Skeletal muscle satellite cell (primary cell): ENCODE results near the gene PRXL2C.
"Not testable (repeated sequence)": the region's sequence is repeated elsewhere in the genome, so short reads cannot be mapped to it uniquely, and the experiment has no call there.

Experiments
- H3K27me3 ChIP-seq: 2 replicates; pipeline ENCODE4 v1.7.0; 2013; ENCODE audit warnings: low read length; ENCODE audit not compliant: control insufficient read depth, insufficient read depth
- H3K36me3 ChIP-seq: 2 replicates; pipeline ENCODE4 v1.7.0; 2013; ENCODE audit warnings: mild to moderate bottlenecking, control low read depth, low read length; ENCODE audit not compliant: insufficient read depth
- H3K4me1 ChIP-seq: 2 replicates; pipeline ENCODE4 v1.7.0; 2013; ENCODE audit warnings: low read length; ENCODE audit not compliant: control insufficient read depth, insufficient read depth
- H3K4me2 ChIP-seq: 2 replicates; pipeline ENCODE4 v1.7.0; 2013; ENCODE audit warnings: mild to moderate bottlenecking, low read length
- H3K4me3 ChIP-seq: 2 replicates; pipeline ENCODE4 v1.7.0; 2013; ENCODE audit warnings: low read length
- H3K9ac ChIP-seq: 2 replicates; pipeline ENCODE4 v1.7.0; 2013; ENCODE audit warnings: mild to moderate bottlenecking, low read depth, low read length, moderate library complexity
- H3K9me3 ChIP-seq: replicated peaks from 2 replicates; pipeline ENCODE4 v1.7.0; 2013; ENCODE audit warnings: mild to moderate bottlenecking, control low read depth, low read length

Gene PRXL2C

DNA sequence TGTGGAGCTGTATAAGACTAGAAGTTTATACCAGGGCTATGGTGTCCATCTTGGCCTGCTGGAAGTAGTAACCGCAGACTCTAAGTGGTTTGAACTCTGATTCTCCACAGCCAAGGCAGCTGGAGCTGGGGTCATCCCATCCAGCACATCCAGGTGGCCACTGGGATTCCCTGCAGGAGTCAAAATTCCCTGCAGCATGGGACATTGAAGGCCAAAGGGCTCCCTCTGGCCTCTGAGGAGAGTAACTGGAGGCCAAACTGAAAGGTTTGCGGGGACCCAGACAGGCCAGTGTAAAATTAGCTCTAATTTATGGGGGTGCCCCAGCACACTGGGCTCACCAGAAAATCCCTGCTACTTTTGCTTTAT lies 12.2 kb upstream of the PRXL2C start:
- Histone ChIP-seq H3K36me3 (no peaks in the 10 kb centered on the region), H3K9ac (no peak overlapping the region), H3K27me3 (no peaks in the 10 kb centered on the region), H3K4me1 (no peaks in the 10 kb centered on the region), H3K9me3 (no peaks in the 10 kb centered on the region), H3K4me2 (no peak overlapping the region), H3K4me3 (no peak overlapping the region)

DNA sequence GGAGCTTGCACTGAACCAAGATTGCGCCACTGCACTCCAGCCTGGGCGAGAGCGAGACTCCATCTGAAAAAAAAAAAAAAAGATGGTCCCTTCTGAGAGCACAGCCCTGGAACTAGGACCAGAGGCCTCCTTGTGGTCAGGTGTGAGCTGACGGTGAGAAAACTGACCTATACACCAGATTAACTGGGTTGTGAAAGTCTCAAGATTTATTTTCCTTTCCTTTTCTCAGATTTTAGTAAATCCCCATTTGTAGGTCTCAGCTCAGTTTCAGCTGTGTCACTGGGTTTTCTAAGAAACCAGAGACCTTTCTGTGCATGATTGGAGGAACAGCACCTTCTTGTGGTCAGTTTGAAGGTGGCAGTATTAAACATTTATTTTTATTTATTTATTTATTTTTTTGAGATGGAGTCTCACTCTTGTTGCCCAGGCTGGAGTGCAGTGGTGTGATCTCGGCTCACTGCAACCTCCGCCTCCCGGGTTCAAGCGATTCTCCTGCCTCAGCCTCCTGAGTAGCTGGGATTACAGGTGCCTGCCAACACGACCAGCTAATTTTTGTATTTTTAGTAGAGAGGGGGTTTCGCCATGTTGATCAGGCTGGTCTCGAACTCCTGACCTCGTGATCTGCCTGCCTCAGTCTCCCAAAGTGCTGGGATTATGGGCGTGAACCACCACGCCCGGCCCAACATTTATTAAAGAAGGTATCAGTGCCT lies 11.7 kb upstream of the PRXL2C start:
- H3K9me3 ChIP-seq, H3K27me3 ChIP-seq, H3K4me3 ChIP-seq, H3K4me1 ChIP-seq, H3K36me3 ChIP-seq, H3K4me2 ChIP-seq, H3K9ac ChIP-seq: not testable (repeated sequence)

DNA sequence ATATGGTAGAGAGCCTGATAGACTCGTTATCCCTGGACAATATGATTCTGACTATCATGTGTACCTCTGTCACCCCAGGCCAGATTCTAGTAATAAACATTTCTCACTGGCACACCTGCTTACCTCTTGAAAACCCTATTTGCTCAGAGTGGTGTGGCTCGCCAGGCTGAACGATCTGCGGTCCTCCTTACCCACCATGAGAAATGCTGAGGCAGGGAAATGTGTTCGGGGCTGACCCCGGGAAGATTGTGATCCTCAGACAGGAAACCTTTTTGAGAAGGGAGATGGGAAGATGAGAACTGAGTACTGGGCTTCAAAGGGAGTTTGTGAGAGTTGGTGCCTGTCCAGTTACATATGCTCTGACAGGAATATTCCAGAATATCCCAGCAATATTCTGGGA lies 10.7 kb upstream of the PRXL2C start:
- no peaks in the 10 kb centered on the region for H3K4me1 ChIP-seq
- no peaks in the 10 kb centered on the region for H3K9me3 ChIP-seq
- H3K36me3 ChIP-seq = no peaks in the 10 kb centered on the region
- no peak overlapping the region for H3K9ac ChIP-seq
- H3K4me2 ChIP-seq = no peak overlapping the region
- H3K27me3 ChIP-seq = no peaks in the 10 kb centered on the region
- H3K4me3 ChIP-seq = no peak overlapping the region

DNA sequence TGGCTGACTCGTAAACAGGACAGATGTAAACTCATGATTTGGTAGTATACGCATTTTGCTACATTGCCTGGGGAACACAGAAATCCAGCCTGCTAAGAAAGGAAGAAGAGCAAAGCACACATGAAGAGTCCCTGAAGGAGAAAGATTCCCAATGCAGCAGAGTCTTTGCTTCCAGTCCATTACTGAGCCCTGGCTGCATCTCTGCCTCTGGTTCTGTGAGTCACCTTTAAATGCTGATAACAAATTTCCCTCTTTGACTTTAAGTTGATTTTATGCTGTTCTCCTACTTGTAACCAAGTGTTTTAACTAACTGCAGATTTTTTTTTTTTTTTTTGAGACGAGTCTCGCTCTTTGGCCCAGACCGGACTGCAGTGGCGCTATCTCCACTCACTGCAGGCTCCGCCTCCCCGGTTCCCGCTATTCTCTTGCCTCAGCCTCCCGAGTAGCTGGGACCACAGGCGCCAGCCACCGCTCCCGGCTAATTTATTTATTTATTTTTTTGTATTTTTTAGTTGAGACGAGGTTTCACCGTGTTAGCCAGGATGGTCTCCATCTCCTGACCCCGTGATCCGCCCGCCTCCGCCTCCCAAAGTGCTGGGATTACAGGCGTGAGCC lies 8.5 kb upstream of the PRXL2C start:
- no peaks in the 10 kb centered on the region for H3K9me3 ChIP-seq

DNA sequence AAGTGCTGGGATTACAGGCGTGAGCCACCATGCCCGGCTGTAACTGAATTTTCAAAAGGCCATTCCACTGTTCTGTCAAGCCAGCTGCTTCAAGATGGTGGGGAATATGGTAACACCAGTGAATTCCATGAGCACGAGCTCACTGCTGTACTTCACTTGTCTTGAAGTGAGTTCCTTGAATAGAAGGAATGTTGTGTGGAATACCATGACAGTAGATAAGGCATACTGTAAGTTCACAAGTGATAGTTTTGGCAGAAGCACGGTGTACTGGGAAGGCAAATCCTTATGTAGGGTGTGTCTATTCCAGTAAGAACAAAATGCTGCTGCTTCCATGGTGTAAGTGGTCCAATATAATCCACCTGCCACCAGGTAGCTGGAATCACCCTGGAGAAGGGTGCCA lies 6.6 kb upstream of the PRXL2C start:
- Histone ChIP-seq H3K4me2 (no peak overlapping the region), H3K36me3 (no peaks in the 10 kb centered on the region), H3K4me3 (no peak overlapping the region), H3K9me3 (no peaks in the 10 kb centered on the region), H3K4me1 (no peaks in the 10 kb centered on the region), H3K27me3 (no peaks in the 10 kb centered on the region), H3K9ac (no peak overlapping the region)

More for the DNA sequence above, 8.5 kb upstream of the PRXL2C start:
- Histone ChIP-seq H3K4me3 (no peak overlapping the region), H3K9ac (no peak overlapping the region), H3K4me2 (no peak overlapping the region), H3K4me1 (no peaks in the 10 kb centered on the region), H3K36me3 (no peaks in the 10 kb centered on the region), H3K27me3 (no peaks in the 10 kb centered on the region)

DNA sequence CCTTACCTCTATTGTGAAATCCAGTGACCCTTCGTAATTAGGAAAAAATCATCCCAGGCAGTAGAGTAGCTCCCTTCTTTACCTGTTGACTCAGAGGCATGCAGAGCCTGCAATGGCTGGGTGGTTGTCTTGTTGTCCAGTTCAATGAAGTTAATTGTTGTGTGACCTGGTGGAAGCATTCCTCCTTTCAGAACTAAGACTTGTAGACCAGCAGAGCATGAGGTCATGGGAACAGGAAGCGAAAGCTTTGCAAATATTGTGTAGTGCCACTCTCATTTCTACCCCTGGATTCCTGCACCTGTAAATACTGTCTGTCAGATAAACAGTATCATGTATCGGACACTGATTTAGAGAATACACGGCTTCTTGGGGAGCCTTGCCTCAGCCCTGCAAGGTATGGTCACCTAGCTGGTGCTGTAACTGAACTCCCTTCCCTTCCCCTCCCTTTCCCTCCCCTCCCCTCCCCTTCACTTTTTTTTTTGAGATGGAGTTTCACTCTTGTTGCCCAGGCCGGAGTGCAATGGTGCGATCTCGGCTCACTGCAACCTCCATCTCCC lies 5.7 kb upstream of the PRXL2C start:
- Histone ChIP-seq H3K9me3 (no peaks in the 10 kb centered on the region), H3K4me2 (no peak overlapping the region), H3K4me1 (no peaks in the 10 kb centered on the region), H3K9ac (no peak overlapping the region), H3K27me3 (no peaks in the 10 kb centered on the region), H3K4me3 (no peak overlapping the region), H3K36me3 (no peaks in the 10 kb centered on the region)

DNA sequence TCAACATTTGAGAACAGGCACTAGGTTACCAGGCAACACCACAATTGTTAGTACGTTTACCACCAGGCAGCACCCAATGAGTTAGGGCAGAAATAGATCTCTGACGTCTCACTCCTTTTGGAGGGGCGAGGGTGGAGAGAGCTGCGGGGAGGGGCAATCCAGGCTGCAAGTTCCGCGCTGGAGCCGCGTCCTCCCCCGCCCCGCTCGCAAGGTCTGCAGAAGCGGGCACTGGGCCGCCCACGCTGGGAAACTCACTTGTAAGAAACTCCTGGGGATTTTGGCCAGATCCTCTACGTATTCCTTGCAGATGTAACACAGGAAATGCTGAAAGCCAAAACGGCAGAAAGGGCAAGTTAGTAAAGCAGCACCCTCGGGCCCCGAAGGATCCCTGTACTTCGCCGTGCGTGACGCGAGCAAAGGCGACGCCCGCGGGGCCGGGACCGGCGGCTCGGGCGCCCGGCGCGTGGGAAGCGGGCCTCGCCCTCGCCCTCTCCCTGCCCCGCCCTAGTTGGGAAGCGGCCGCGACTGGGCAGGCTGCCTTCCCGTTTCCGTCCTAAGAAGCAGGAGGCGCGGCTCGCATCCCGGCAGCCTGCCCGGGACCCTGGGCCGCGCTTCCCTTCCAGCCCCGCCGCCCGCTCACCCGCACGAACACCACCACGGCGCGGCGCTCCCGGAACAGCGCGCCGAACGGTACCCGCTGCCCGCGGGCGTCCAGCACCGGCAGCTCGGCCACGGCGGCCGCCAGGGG lies 493 bp downstream of the PRXL2C start:
- Histone ChIP-seq H3K4me2 (peak overlapping the region; percentile 91), H3K4me3 (peak overlapping the region; percentile 79), H3K9ac (peak overlapping the region; percentile 87), H3K4me1 (peaks cover 4% of the 10 kb centered on the region), H3K36me3 (peaks cover 17% of the 10 kb centered on the region), H3K27me3 (no peaks in the 10 kb centered on the region), H3K9me3 (no peaks in the 10 kb centered on the region)

DNA sequence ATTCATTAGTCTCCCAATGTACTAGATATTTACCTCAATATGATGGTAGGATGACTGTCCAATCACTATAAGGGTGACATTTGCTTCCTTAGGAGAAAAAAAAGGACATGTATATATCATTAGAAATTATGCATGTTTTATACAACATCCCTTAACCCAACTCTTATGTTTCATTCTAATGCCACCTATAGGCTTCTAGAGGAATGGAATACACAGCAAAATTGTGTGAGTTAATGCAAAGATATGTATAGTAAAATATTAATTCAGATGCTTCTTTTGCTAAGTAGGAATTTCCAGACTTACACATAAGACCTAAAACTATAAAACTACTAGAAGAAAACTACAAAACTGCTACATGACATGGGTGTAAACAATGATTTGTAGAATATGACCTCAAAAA lies 3.5 kb downstream of the PRXL2C start:
- Histone ChIP-seq H3K4me2 (no peak overlapping the region), H3K4me3 (no peak overlapping the region), H3K36me3 (peaks cover 20% of the 10 kb centered on the region), H3K9ac (no peak overlapping the region), H3K9me3 (no peaks in the 10 kb centered on the region), H3K4me1 (peaks cover 8% of the 10 kb centered on the region), H3K27me3 (no peaks in the 10 kb centered on the region)

DNA sequence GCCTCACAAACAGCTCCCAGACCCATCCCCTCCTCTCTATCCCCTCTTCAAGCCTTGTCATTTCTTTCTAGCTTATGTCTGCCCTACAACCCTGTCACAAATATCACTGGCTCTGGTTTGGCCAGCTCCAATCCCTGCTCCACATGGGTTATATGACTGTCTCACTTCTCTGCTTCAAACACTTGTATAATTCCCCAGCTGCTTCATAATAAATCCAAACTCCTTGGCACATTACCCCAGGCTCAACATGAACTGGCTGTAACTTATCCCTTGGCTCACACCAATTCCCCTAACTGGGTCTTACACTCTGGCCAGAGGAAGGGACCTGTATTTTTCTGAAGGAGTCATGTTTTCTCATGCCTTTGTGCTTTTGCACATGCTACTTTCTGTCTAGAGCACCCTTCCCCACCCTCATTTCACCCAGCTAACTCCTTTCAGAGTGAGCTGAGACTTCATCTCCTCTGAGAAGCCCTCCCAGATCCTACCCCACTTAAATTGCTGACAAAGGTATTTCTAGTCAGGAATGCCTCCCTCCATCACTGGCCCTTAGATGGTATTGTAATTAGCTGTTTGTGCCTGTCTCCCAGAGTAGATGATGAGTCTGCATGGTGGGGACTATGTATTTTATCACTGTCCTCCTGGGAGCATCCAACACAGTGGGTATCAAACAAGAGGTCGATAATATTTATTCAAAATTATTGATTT lies 5.3 kb downstream of the PRXL2C start:
- peaks cover 17% of the 10 kb centered on the region for H3K4me1 ChIP-seq
- no peaks in the 10 kb centered on the region for H3K27me3 ChIP-seq
- no peak overlapping the region for H3K4me3 ChIP-seq
- no peaks in the 10 kb centered on the region for H3K9me3 ChIP-seq
- no peak overlapping the region for H3K4me2 ChIP-seq
- H3K9ac ChIP-seq = no peak overlapping the region
- peaks cover 23% of the 10 kb centered on the region for H3K36me3 ChIP-seq

DNA sequence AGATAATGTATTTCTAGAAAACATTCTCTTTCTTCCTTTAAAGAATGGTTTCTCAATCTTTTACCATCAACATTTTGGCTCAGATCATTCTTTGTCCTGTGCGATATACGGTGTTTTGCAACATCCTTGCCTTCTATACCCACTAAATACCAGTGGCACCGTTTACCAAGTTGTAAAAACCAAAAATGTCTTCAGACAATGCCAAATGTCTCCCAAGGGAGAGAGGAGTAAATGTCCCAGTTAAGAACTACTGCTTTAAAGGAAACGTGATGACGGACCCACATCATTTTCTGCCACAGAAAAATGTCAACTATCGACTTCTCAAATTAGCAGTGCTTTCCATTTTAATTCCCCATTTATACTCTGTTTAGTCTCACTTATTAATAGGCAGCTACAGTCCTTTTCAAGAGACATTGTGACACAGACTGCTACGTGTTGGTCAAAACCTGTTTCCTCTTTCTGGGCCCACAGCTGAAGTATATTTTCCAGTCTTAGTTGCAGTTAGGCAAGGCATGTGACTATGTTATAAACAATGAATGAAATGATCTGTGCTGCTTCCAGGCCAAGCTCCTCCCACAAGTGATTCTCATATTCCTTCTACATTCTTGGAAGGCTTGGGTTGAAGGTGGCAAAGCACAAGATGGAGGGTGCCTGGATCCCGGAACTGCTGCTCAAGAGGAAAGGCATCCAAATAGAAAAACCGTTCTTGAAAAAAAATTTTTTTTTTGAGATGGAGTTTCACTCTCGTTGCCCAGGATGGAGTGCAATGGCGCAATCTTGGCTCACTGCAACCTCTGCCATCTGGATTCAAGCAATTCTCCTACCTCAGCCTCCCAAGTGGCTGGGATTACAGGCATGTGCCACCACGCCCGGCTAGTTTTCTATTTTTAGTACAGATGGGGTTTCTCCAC lies 8.8 kb downstream of the PRXL2C start:
- H3K4me1 ChIP-seq = peaks cover 13% of the 10 kb centered on the region
- no peak overlapping the region for H3K4me3 ChIP-seq
- peaks cover 25% of the 10 kb centered on the region for H3K36me3 ChIP-seq
- peak overlapping the region; percentile 36 for H3K4me2 ChIP-seq
- peak overlapping the region; percentile 25 for H3K9ac ChIP-seq
- no peaks in the 10 kb centered on the region for H3K27me3 ChIP-seq
- no peaks in the 10 kb centered on the region for H3K9me3 ChIP-seq
